Panc1 (cell line): ENCODE results near the gene DUSP16. TPM values are rescaled to one million over a fixed set of nuclear protein-coding genes. Genes with fewer than 3 reads are reported as not detected.

ENCODE experiments used
- ATAC-seq: fragments of 200-7000 bp; cut with Tn5 transposase; 2 replicates; pipeline ENCODE4 v1.9.1; 2020; ENCODE audit warnings: mild to moderate bottlenecking, moderate library complexity
- BruUV-seq: library from RNA; stranded (reverse); fragments of 400-500 nt; replicated peaks from 2 replicates; lab custom pipeline; 2021; lab: Mats Ljungman, UMichigan
- CTCF ChIA-PET: fragments of 300-600 bp; sonication (Branson Sonifier 250); formaldehyde crosslinking; loops from one replicate; lab custom pipeline; 2022; ENCODE audit warnings: antibody characterized with exemption; lab: Charles Lee
- POLR2A ChIA-PET: fragments of 300-600 bp; sonication (Branson Sonifier 250); formaldehyde crosslinking; loops from one replicate; lab custom pipeline; 2022; ENCODE audit warnings: antibody characterized with exemption; lab: Charles Lee
- DNase-seq: peaks from one replicate; pipeline ENCODE4 v3.0.0-alpha.2; 2010; ENCODE audit warnings: low read depth, low spot score
- H3K27ac ChIP-seq: 2 replicates; pipeline ENCODE4 v1.5.1; 2011; ENCODE audit warnings: mild to moderate bottlenecking, low read length, inconsistent platforms
- H3K27me3 ChIP-seq: fragments of 200-500 bp; sonication (Bioruptor generic); 2 replicates; pipeline ENCODE4 v1.6.0; 2014; ENCODE audit warnings: low read length, inconsistent platforms; ENCODE audit not compliant: control insufficient read depth, insufficient read depth
- H3K36me3 ChIP-seq: fragments of 200-500 bp; sonication (Bioruptor generic); 2 replicates; pipeline ENCODE4 v1.5.1; 2014; ENCODE audit warnings: inconsistent platforms, mild to moderate bottlenecking, low read length, moderate library complexity; ENCODE audit not compliant: control insufficient read depth, insufficient read depth
- H3K4me1 ChIP-seq: 2 replicates; pipeline ENCODE4 v1.5.1; 2011; ENCODE audit warnings: inconsistent platforms, mild to moderate bottlenecking, low read length, moderate library complexity; ENCODE audit not compliant: control insufficient read depth, insufficient read depth
- H3K4me3 ChIP-seq, 2 experiments: 2 replicates each; pipeline ENCODE4 v1.5.1; 2011 to 2012; ENCODE audit warnings: low read depth in 2 of 2, low read length in 2 of 2, mild to moderate bottlenecking in 2 of 2, inconsistent platforms in 1 of 2, moderate library complexity in 1 of 2
- H3K9me3 ChIP-seq: fragments of 200-500 bp; sonication (Bioruptor generic); 2 replicates; pipeline ENCODE4 v1.5.1; 2014; ENCODE audit warnings: low read depth, mild to moderate bottlenecking, inconsistent platforms, low read length, moderate library complexity; ENCODE audit not compliant: control insufficient read depth, insufficient read depth
- POLR2AphosphoS5 ChIP-seq: IDR thresholded peaks from 2 replicates; pipeline ENCODE4 v1.6.1; 2012; ENCODE audit warnings: mild to moderate bottlenecking, low read depth, low read length, moderate library complexity
- SIN3A ChIP-seq: IDR thresholded peaks from 2 replicates; pipeline ENCODE4 v1.6.1; 2012; ENCODE audit warnings: low read depth, mild to moderate bottlenecking, low read length, moderate library complexity, borderline replicate concordance; ENCODE audit not compliant: insufficient read depth
- TCF7L2 ChIP-seq: IDR thresholded peaks from 2 replicates; pipeline ENCODE4 v1.6.1; 2011; ENCODE audit warnings: mild to moderate bottlenecking, low read depth, low read length, inconsistent platforms
- in situ Hi-C: cut with HindIII; loops from 2 replicates; pipeline ENCODE4 v1.10.0; 2016; ENCODE audit warnings: low sequenced_read_pairs, low pct_unique_long_range_greater_than_20kb
- intact Hi-C: fragments of 100-400 bp; cut with micrococcal nuclease; formaldehyde crosslinking; loops from one replicate; pipeline ENCODE4 v1.10.0; 2022; ENCODE audit not compliant: unreplicated experiment
- total RNA-seq: library from RNA; stranded (reverse); gene quantifications from one replicate; pipeline ENCODE4 v1.2.1, GENCODE V29; 2021; ENCODE audit not compliant: unreplicated experiment
- TF ChIP-seq, protein P1 (sequence below): fragments of 450-650 bp; IDR thresholded peaks from 2 replicates; pipeline ENCODE4 v1.5.1; 2017; ENCODE audit warnings: mild to moderate bottlenecking
- TF ChIP-seq, protein P2 (sequence below), 2 experiments: IDR thresholded peaks; 2 replicates each; pipeline ENCODE4 v1.6.1; 2011 to 2012; ENCODE audit warnings: low read depth in 2 of 2, control low read depth in 1 of 2, low read length in 1 of 2, mild to moderate bottlenecking in 1 of 2, moderate library complexity in 1 of 2; ENCODE audit not compliant: insufficient read depth in 1 of 2

Gene DUSP16
- total RNA-seq, 1 experiment from 2014 or later: 12.9 TPM

DNA sequence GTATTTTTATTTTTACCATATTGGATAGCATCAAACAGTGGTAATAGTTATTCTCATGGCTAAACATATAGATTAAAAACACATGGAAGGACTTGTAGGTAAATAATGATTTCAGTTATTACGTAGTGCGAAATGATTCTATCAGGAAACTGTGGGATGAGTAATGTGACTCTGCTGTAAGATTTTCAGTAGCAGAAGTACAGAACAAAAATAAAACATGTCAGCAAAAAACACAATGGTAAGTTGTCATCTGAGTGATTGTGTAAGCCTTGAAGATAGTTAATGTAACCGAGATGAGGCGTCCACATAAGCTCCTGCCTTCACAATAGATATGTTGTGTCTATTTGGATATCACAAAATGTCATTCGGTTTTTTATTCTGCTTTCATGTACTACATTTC, 106.0 kb downstream of the DUSP16 start (continued):
- no peak for TF ChIP-seq POLR2AphosphoS5

DNA sequence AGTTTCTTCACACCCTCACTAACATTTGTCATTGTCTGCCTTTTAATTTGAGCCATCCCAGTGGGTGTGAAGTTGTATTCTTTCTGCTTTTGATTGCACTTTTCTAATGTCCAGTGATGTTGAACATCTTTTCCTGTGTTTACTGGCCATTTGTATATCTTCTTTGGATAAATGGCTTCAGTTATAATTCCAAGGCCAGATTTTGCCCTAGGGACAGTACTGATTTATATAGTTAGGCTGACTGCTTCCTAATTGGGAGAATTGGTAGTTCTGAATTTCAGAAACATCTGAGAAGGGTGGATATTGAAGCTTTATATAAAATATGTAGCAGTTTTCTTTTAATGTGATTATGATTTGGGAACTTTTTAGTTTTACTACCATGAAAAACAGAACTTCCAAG, 108.3 kb downstream of the DUSP16 start:
- Histone ChIP-seq H3K27me3 (no peaks in the 10 kb centered on the region), H3K4me3 (no peak overlapping the region), H3K9me3 (no peaks in the 10 kb centered on the region), H3K36me3 (no peaks in the 10 kb centered on the region), H3K4me1 (no peaks in the 10 kb centered on the region), H3K27ac (no peak overlapping the region)
- in situ Hi-C loops: no loop called here
- POLR2A ChIA-PET: interaction anchor here (0.5 to 0.6 kb wide), 2 partner anchors 11 to 147 kb away, joined by 3 read pairs; no protein-coding TSS in a partner anchor
- CTCF ChIA-PET: no interaction called here
- DNase-seq (no peak), ATAC-seq (no peak)
- intact Hi-C loops: no loop called here
- no TSS peak for BruUV-seq
- TF ChIP-seq, protein P1, sequence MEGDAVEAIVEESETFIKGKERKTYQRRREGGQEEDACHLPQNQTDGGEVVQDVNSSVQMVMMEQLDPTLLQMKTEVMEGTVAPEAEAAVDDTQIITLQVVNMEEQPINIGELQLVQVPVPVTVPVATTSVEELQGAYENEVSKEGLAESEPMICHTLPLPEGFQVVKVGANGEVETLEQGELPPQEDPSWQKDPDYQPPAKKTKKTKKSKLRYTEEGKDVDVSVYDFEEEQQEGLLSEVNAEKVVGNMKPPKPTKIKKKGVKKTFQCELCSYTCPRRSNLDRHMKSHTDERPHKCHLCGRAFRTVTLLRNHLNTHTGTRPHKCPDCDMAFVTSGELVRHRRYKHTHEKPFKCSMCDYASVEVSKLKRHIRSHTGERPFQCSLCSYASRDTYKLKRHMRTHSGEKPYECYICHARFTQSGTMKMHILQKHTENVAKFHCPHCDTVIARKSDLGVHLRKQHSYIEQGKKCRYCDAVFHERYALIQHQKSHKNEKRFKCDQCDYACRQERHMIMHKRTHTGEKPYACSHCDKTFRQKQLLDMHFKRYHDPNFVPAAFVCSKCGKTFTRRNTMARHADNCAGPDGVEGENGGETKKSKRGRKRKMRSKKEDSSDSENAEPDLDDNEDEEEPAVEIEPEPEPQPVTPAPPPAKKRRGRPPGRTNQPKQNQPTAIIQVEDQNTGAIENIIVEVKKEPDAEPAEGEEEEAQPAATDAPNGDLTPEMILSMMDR: no peak
- TF ChIP-seq POLR2AphosphoS5 (no peak), TCF7L2 (no peak), SIN3A (no peak)
- TF ChIP-seq, protein P2, sequence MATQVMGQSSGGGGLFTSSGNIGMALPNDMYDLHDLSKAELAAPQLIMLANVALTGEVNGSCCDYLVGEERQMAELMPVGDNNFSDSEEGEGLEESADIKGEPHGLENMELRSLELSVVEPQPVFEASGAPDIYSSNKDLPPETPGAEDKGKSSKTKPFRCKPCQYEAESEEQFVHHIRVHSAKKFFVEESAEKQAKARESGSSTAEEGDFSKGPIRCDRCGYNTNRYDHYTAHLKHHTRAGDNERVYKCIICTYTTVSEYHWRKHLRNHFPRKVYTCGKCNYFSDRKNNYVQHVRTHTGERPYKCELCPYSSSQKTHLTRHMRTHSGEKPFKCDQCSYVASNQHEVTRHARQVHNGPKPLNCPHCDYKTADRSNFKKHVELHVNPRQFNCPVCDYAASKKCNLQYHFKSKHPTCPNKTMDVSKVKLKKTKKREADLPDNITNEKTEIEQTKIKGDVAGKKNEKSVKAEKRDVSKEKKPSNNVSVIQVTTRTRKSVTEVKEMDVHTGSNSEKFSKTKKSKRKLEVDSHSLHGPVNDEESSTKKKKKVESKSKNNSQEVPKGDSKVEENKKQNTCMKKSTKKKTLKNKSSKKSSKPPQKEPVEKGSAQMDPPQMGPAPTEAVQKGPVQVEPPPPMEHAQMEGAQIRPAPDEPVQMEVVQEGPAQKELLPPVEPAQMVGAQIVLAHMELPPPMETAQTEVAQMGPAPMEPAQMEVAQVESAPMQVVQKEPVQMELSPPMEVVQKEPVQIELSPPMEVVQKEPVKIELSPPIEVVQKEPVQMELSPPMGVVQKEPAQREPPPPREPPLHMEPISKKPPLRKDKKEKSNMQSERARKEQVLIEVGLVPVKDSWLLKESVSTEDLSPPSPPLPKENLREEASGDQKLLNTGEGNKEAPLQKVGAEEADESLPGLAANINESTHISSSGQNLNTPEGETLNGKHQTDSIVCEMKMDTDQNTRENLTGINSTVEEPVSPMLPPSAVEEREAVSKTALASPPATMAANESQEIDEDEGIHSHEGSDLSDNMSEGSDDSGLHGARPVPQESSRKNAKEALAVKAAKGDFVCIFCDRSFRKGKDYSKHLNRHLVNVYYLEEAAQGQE (IDR thresholded peaks at IDR 0.05; ENCODE audit: insufficient read depth in 1 of 2, low read depth in 2 of 2, low read length in 1 of 2): no peak

DNA sequence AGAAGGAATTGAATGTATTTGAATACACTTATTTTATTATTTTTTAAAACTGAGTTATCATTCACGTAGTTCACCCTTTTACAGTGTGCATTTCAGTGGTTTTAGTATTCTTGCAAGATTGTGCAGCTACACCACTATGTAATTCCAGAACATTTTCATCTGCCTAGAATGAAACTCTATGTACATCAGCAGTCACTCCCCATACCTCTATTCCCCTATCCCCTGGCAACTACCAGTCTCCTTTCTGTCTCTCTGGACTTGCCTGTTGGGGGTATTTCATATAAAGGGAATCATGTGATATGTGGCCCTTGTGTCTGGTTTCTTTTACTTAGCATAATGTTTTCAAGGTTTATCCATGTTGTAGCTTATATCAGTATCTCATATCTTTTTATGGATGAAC, 109.0 kb downstream of the DUSP16 start:
- no peaks in the 10 kb centered on the region for H3K4me1 ChIP-seq
- intact Hi-C loops (no loop called here), in situ Hi-C loops (no loop called here)
- no peak for TF ChIP-seq TCF7L2
- TF ChIP-seq, protein P2 (IDR thresholded peaks at IDR 0.05; ENCODE audit: insufficient read depth in 1 of 2, low read depth in 2 of 2, low read length in 1 of 2): no peak
- TF ChIP-seq SIN3A: no peak
- TF ChIP-seq, protein P1: no peak
- no peak for TF ChIP-seq POLR2AphosphoS5
- no peak overlapping the region for H3K27ac ChIP-seq
- ChIA-PET POLR2A (no interaction called here), CTCF (no interaction called here)
- DNase-seq: no peak
- no peaks in the 10 kb centered on the region for H3K36me3 ChIP-seq
- ATAC-seq: no peak
- BruUV-seq: no TSS peak
- H3K4me3 ChIP-seq: no peak overlapping the region
- no peaks in the 10 kb centered on the region for H3K9me3 ChIP-seq
- no peaks in the 10 kb centered on the region for H3K27me3 ChIP-seq
